Activated naive CD8-positive, alpha-beta T cell treated with anti-CD3 and anti-CD28 coated beads for 36 hours (primary cell): ENCODE measurements around the gene ATP23. TPM values are rescaled to one million over a fixed set of nuclear protein-coding genes. Genes with fewer than 3 reads are reported as not detected.

Source experiments
- DNase-seq: peaks from one replicate; pipeline ENCODE4 v3.0.0; 2021
- H3K27ac Mint-ChIP-seq: one replicate; pipeline ENCODE4 v1.8.0; 2022; ENCODE audit warnings: mild to moderate bottlenecking, moderate library complexity, mixed read lengths
- H3K27me3 Mint-ChIP-seq: one replicate; pipeline ENCODE4 v1.8.0; 2022; ENCODE audit warnings: mild to moderate bottlenecking, mixed read lengths
- H3K36me3 Mint-ChIP-seq: one replicate; pipeline ENCODE4 v1.8.0; 2021; ENCODE audit warnings: mild to moderate bottlenecking, mixed read lengths
- H3K4me1 Mint-ChIP-seq: one replicate; pipeline ENCODE4 v1.8.0; 2021; ENCODE audit warnings: mixed read lengths
- H3K4me3 Mint-ChIP-seq: one replicate; pipeline ENCODE4 v1.8.0; 2022; ENCODE audit warnings: mild to moderate bottlenecking, moderate library complexity, mixed read lengths
- H3K9me3 Mint-ChIP-seq: one replicate; pipeline ENCODE4 v1.8.0; 2022; ENCODE audit warnings: mixed read lengths
- total RNA-seq, 2 experiments: library from RNA; stranded (reverse); gene quantifications; one replicate each; pipeline ENCODE4 v1.2.3, GENCODE V29; 2021

ATP23 gene
- total RNA-seq, 2 experiments from 2014 or later: 13.2 to 13.8 TPM

DNA sequence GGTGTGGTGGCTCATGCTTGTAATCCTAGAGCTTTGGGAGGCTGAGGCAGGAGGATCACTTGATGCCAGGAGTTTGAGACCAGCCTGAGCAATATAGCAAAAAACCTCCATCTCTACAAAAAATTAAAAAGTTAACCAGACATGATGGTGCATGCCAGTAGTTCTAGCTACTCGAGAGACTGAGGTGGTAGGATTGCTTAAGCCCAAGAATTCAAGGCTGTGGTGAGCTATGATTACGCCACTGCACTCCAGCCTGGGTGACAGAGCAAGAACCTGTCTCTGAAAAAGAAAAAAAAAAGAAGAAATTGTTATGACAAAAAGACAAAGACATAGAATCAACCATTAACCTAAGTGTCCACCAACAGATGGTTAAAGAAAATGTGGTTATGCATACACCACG is 2.1 kb upstream of the ATP23 start:
- DNase-seq: no peak
- no peak overlapping the region for H3K27ac Mint-ChIP-seq
- H3K4me1 Mint-ChIP-seq: peaks cover 44% of the 10 kb centered on the region
- peaks cover 4% of the 10 kb centered on the region for H3K36me3 Mint-ChIP-seq
- H3K4me3 Mint-ChIP-seq: no peak overlapping the region
- no peaks in the 10 kb centered on the region for H3K27me3 Mint-ChIP-seq
- no peaks in the 10 kb centered on the region for H3K9me3 Mint-ChIP-seq

GRCh38 chr12:57940052-57940914 is 1.1 kb upstream of the ATP23 start:
- Mint-ChIP-seq H3K4me1 (peaks cover 43% of the 10 kb centered on the region), H3K9me3 (no peaks in the 10 kb centered on the region), H3K27me3 (no peaks in the 10 kb centered on the region), H3K36me3 (peaks cover 4% of the 10 kb centered on the region), H3K27ac (peak overlapping the region; percentile 92), H3K4me3 (peak overlapping the region; percentile 92)
- DNase-seq: no peak

- peak overlapping the region; percentile 92 for H3K4me3 Mint-ChIP-seq
- no peaks in the 10 kb centered on the region for H3K9me3 Mint-ChIP-seq
- H3K36me3 Mint-ChIP-seq: peaks cover 4% of the 10 kb centered on the region
- H3K27me3 Mint-ChIP-seq: no peaks in the 10 kb centered on the region
- H3K27ac Mint-ChIP-seq: peak overlapping the region; percentile 92
- peaks cover 41% of the 10 kb centered on the region for H3K4me1 Mint-ChIP-seq
- DNase-seq: no peak
Measured at GRCh38 chr12:57940915-57941164, 527 bp upstream of the ATP23 start.

GRCh38 chr12:57943438-57944080 is 2.2 kb downstream of the ATP23 start:
- Mint-ChIP-seq H3K27ac (no peak overlapping the region), H3K9me3 (no peaks in the 10 kb centered on the region), H3K4me1 (peaks cover 38% of the 10 kb centered on the region), H3K4me3 (no peak overlapping the region), H3K27me3 (no peaks in the 10 kb centered on the region), H3K36me3 (peaks cover 5% of the 10 kb centered on the region)
- no peak for DNase-seq

GRCh38 chr12:57944313-57945023 is 3.1 kb downstream of the ATP23 start:
- H3K27me3 Mint-ChIP-seq: no peaks in the 10 kb centered on the region
- H3K4me3 Mint-ChIP-seq: no peak overlapping the region
- peaks cover 35% of the 10 kb centered on the region for H3K4me1 Mint-ChIP-seq
- no peak for DNase-seq
- peaks cover 11% of the 10 kb centered on the region for H3K36me3 Mint-ChIP-seq
- no peaks in the 10 kb centered on the region for H3K9me3 Mint-ChIP-seq
- H3K27ac Mint-ChIP-seq: peak overlapping the region; percentile 14

- no peaks in the 10 kb centered on the region for H3K4me1 Mint-ChIP-seq
- H3K4me3 Mint-ChIP-seq: no peak overlapping the region
- H3K36me3 Mint-ChIP-seq: peaks cover 61% of the 10 kb centered on the region
- H3K27me3 Mint-ChIP-seq: no peaks in the 10 kb centered on the region
- no peak overlapping the region for H3K27ac Mint-ChIP-seq
- H3K9me3 Mint-ChIP-seq: peaks cover 5% of the 10 kb centered on the region
- DNase-seq: no peak
Measured at GRCh38 chr12:57952766-57953165, 11.4 kb downstream of the ATP23 start.

DNA sequence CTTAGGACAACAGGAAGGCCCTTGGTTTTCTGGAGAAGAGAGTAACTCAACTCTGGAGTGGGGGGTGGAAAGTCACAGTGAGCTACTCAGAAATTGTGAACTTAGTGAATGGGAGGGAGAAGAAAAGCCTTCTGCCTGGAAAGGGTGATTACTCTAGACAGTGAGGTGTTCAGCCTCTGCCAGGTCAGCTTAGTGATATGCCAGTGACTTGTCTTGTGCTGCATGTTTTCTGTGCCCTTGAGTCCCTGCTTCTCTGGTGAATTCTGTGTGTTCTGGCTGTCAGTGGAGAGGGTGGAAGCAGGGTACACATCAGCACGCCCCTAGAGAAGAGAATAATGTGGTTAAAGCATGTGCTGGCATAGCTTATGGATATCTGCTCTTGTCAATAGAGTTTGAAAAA is 13.4 kb downstream of the ATP23 start:
- Mint-ChIP-seq H3K27me3 (no peaks in the 10 kb centered on the region), H3K36me3 (peaks cover 71% of the 10 kb centered on the region), H3K4me1 (no peaks in the 10 kb centered on the region), H3K4me3 (no peak overlapping the region), H3K27ac (no peak overlapping the region), H3K9me3 (peaks cover 22% of the 10 kb centered on the region)
- DNase-seq: no peak

GRCh38 chr12:57958061-57958657 is 16.8 kb downstream of the ATP23 start:
- DNase-seq: no peak
- Mint-ChIP-seq H3K27ac (no peak overlapping the region), H3K4me3 (no peak overlapping the region), H3K36me3 (peaks cover 58% of the 10 kb centered on the region), H3K4me1 (no peaks in the 10 kb centered on the region), H3K9me3 (peaks cover 44% of the 10 kb centered on the region), H3K27me3 (no peaks in the 10 kb centered on the region)

DNA sequence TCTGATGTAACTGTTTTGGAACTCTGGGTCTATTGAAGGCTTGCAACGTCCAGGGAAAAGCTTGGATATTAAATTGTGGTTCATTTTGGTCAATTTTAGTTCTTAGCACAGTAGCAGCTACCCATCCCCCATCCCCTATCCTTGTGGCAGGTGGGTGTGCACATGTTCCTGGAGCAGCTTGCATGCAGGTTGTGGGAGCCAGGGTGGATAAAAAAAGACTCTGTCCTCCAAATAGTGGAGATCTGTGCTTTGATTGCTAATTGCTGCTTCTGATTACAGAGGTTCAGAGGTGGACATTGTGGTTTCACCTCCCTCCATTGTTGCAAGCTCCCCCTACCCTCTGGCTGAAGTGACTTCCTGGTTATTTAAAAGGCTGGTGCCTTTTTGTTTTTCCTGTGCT is 23.1 kb downstream of the ATP23 start:
- DNase-seq: no peak
- Mint-ChIP-seq H3K27me3 (peaks cover 4% of the 10 kb centered on the region), H3K9me3 (peaks cover 48% of the 10 kb centered on the region), H3K27ac (no peak overlapping the region), H3K36me3 (peaks cover 10% of the 10 kb centered on the region), H3K4me1 (no peaks in the 10 kb centered on the region), H3K4me3 (no peak overlapping the region)

GRCh38 chr12:57965766-57966165 is 24.4 kb downstream of the ATP23 start:
- Mint-ChIP-seq H3K36me3 (peaks cover 8% of the 10 kb centered on the region), H3K9me3 (peaks cover 44% of the 10 kb centered on the region), H3K27me3 (peaks cover 4% of the 10 kb centered on the region), H3K4me3 (no peak overlapping the region), H3K4me1 (no peaks in the 10 kb centered on the region), H3K27ac (no peak overlapping the region)
- no peak for DNase-seq

DNA sequence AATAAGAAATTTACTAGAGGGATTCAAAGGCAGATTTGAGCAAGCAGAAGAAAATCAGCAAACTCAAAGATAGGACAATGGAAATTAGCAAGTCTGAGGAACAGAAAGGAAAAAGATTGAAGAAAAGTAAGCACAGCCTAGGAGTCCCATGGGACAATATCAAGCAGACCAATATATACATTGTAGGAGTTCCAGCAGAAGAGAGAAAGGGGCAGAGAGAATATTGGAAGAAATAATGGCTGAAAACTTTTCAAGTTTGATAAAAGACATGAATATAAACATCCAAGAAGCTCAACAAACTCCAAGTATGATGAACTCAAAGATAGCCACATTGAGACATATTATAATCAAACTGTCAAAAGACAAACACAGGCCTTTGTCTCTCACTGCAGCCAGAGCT is 25.2 kb downstream of the ATP23 start:
- Mint-ChIP-seq H3K27ac (no peak overlapping the region), H3K4me1 (no peaks in the 10 kb centered on the region), H3K9me3 (peaks cover 39% of the 10 kb centered on the region), H3K27me3 (peaks cover 4% of the 10 kb centered on the region), H3K36me3 (peaks cover 6% of the 10 kb centered on the region), H3K4me3 (no peak overlapping the region)
- no peak for DNase-seq

- Mint-ChIP-seq H3K27me3 (peaks cover 16% of the 10 kb centered on the region), H3K4me3 (no peak overlapping the region), H3K4me1 (no peaks in the 10 kb centered on the region), H3K27ac (no peak overlapping the region), H3K36me3 (no peaks in the 10 kb centered on the region), H3K9me3 (peaks cover 4% of the 10 kb centered on the region)
- no peak for DNase-seq
Measured at GRCh38 chr12:57983146-57983857, 41.9 kb downstream of the ATP23 start.

- peaks cover 12% of the 10 kb centered on the region for H3K27me3 Mint-ChIP-seq
- H3K4me1 Mint-ChIP-seq: no peaks in the 10 kb centered on the region
- no peaks in the 10 kb centered on the region for H3K36me3 Mint-ChIP-seq
- peaks cover 4% of the 10 kb centered on the region for H3K9me3 Mint-ChIP-seq
- H3K4me3 Mint-ChIP-seq: no peak overlapping the region
- H3K27ac Mint-ChIP-seq: no peak overlapping the region
- DNase-seq: no peak
Measured at GRCh38 chr12:57983858-57984505, 42.6 kb downstream of the ATP23 start.

DNA sequence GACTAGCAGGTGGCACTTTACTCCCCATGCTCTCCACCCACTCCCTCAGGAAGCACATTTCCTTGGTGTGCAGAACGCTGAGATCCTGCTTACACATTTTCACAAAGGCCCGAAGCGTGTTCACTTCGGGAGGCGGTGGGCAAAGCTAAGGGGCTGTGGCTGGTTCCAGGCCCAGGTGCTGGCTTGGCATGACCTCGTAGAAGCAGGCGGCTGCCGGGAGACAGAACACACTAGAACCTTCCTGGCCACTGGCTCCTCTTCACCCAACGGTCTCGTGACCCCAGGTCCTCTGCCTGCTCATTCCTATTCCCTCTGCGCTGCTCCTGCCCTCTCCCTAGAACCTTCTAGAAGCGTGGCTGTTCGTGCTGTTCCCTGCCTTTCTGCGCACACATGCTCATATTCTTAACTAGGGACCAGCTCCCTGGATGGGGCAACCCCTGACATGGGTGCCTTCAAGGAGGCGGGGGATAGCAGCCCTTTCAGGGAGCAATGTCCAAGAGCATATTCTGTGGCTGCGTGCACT is 43.3 kb downstream of the ATP23 start:
- Mint-ChIP-seq H3K4me1 (no peaks in the 10 kb centered on the region), H3K36me3 (no peaks in the 10 kb centered on the region), H3K9me3 (peaks cover 4% of the 10 kb centered on the region), H3K4me3 (no peak overlapping the region), H3K27ac (no peak overlapping the region), H3K27me3 (peaks cover 10% of the 10 kb centered on the region)
- no peak for DNase-seq
